ENCODE data around the gene IP6K3. TPM values are rescaled to one million over a fixed set of nuclear protein-coding genes. Genes with fewer than 3 reads are reported as not detected.

Gene IP6K3
- total RNA-seq, 1 donor from 2014 or later: not detected

DNA sequence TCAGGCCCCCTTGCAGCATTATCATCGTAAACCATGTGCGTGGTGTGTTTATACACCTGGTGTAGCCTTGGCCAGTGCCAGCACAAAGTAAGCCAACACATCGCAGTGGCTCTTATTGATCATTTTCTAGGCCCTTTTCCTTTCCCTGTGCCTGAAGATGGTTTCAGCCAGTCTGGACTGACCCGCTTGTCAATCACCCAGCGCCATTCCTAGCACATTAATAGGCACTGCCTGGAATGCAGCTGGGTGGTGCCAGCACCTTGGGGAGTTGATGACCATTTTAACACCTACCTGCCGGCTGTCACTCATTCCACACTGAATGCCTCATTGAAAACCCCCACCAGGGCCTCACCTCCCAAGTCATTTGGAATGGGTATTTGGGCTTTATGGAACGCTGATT lies 30.3 kb downstream of the IP6K3 start:
- DNase-seq (ENCODE audit: low spot score in 2 of 2): no peak
- TF ChIP-seq, protein P1, sequence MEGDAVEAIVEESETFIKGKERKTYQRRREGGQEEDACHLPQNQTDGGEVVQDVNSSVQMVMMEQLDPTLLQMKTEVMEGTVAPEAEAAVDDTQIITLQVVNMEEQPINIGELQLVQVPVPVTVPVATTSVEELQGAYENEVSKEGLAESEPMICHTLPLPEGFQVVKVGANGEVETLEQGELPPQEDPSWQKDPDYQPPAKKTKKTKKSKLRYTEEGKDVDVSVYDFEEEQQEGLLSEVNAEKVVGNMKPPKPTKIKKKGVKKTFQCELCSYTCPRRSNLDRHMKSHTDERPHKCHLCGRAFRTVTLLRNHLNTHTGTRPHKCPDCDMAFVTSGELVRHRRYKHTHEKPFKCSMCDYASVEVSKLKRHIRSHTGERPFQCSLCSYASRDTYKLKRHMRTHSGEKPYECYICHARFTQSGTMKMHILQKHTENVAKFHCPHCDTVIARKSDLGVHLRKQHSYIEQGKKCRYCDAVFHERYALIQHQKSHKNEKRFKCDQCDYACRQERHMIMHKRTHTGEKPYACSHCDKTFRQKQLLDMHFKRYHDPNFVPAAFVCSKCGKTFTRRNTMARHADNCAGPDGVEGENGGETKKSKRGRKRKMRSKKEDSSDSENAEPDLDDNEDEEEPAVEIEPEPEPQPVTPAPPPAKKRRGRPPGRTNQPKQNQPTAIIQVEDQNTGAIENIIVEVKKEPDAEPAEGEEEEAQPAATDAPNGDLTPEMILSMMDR (IDR thresholded peaks at IDR 0.05): no peak
- intact Hi-C loops (cut with DNase I): no loop called here
- Histone ChIP-seq H3K27ac (no peak overlapping the region), H3K36me3 (no peaks in the 10 kb centered on the region), H3K9me3 (no peaks in the 10 kb centered on the region), H3K27me3 (no peaks in the 10 kb centered on the region), H3K4me3 (no peak overlapping the region), H3K4me1 (peaks cover 0 to 6% of the 10 kb centered on the region in 2 donors)

DNA sequence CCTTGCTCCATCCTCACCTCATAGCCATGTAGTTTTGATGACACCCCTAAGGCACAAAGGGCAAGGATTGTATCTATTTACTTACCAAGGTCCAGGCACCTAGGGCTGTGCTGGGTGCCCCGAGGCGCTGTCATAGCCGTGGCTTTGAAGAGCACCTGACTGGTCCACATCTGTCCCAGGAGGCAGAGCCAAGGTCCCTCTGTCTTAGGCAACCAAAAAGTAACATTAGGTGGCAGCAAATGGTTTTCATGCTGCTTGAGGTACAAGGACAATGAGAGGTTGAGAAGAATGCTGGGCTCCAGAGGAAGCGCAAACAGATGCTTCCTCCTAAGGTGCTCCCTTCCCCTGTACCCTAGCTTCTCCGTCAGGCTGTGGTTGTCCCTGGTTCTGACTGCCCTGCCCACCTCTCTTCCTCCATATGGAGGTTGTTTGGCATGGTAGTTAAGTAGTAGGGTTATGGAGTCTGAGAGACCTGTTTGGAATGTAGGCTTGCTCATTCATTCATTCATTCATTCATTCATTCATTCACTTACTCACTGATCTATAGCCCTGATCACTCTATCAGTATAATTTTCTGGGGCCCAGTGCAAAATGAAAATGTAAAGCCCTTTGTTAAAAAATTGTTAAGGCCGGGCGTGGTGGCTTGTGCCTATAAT lies 32.2 kb downstream of the IP6K3 start:
- Histone ChIP-seq H3K4me1 (peaks cover 6 to 12% of the 10 kb centered on the region in 2 donors), H3K36me3 (no peaks in the 10 kb centered on the region), H3K4me3 (no peak overlapping the region), H3K27ac (no peak overlapping the region), H3K27me3 (no peaks in the 10 kb centered on the region), H3K9me3 (no peaks in the 10 kb centered on the region)
- TF ChIP-seq, protein P1 (IDR thresholded peaks at IDR 0.05): no peak
- intact Hi-C loops (cut with DNase I): no loop called here
- no peak for DNase-seq (ENCODE audit: low spot score in 2 of 2)

DNA sequence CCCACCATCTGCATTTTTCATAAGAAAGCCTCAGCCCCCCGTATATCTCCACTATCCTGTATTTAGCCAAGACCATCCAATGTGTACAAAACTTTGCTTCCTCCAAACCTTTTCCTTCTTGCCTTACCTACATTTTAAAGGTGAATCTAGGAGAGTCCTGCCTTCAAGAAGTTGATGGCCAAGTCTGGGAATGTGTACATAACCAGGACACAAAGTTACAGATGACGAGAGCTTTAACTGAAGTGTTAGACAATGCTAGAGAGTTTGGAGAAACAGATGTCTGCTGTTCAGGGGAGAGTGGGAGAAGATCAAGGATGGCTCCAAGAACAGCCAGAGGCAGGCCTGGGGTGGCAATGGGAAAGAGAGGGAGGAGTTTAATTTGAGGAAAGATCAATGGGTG lies 32.9 kb downstream of the IP6K3 start:
- Histone ChIP-seq H3K27ac (no peak overlapping the region), H3K36me3 (peaks cover 0 to 4% of the 10 kb centered on the region in 2 donors), H3K4me1 (peaks cover 6 to 12% of the 10 kb centered on the region in 2 donors), H3K9me3 (no peaks in the 10 kb centered on the region), H3K27me3 (no peaks in the 10 kb centered on the region), H3K4me3 (no peak overlapping the region)
- no peak for DNase-seq (ENCODE audit: low spot score in 2 of 2)
- intact Hi-C loops (cut with DNase I): no loop called here
- TF ChIP-seq, protein P1 (IDR thresholded peaks at IDR 0.05): no peak

DNA sequence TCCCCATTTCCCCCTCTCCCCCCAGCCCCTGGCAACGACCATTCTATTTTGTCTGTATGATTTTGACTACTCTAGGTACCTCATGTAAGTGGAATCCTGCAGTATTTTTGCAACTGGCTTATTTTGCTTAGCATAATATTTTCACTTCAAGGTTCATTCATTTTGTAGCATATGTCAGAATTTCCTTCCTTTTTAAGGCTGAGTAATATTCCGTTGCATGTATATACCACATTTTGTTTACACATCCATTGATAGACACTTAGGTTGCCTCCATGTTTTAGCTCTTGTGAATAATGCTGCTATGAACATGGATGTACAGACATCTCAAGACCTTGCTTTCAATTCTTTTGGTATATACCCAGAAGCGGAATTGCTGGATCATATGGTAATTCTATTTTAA lies 33.8 kb downstream of the IP6K3 start:
- intact Hi-C loops (cut with DNase I): no loop called here
- Histone ChIP-seq H3K4me1 (peaks cover 6 to 12% of the 10 kb centered on the region in 2 donors), H3K4me3 (no peak overlapping the region), H3K9me3 (no peaks in the 10 kb centered on the region), H3K27ac (no peak overlapping the region), H3K27me3 (no peaks in the 10 kb centered on the region), H3K36me3 (peaks cover 0 to 5% of the 10 kb centered on the region in 2 donors)
- no peak for DNase-seq (ENCODE audit: low spot score in 2 of 2)
- TF ChIP-seq, protein P1 (IDR thresholded peaks at IDR 0.05): no peak

DNA sequence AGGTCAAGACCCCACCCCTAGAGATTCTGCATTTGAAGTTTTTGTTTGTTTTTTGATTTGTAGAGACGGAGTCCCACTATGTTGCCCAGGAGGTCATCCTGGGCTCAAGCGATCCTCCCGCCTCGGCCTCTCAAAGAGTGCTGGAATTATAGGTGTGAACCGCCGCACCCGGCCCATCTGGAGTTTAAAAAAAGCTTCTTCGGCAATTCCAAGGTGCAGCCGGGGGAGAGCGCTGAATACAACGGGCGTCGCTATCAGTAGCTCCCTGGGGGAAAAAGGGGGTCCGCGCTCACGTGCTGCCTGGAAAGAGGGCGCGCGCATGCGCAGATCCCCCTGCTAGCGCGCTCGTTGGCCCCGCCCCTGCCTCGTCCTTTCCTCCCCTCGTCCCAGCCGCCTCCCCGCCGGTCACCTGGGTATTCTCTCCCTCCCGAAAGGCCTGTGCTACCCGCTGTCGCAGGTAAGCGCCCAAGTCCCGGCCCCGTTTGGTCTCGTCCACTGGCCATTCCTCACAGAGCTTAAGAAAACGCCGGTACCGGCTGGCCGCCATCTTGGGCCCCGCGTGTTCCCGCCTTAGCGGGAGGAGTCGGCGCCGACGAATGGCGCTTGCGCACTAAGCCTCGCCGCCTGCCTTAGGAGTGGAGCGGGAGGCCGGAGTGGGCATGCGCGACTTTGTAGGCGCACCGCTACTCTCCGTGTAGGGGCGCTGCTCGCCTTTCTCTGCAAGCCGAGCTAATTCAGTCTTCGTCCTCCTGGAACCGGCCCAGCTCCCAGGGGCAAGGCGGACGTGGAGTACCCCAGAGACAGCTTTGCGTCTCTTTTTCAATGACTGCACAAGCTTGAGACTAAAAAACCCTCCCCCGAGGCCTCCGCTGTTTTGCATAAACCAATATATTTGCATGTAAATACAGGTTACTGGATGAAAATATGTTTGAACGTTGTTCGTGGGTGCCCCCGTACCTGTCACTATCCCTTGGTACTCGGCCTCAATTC lies 35.3 kb downstream of the IP6K3 start, which contains the start of gene UQCC2:
UQCC2 (minus strand) TSS at position 561 of the 990 bp plus-strand sequence; CDS start at position 547, 14 bp downstream.
- Histone ChIP-seq H3K9me3 (no peaks in the 10 kb centered on the region), H3K4me3 (peak within 1 kb of the TSS; percentile 79 to 86), H3K27me3 (no peaks in the 10 kb centered on the region), H3K27ac (peak within 1 kb of the TSS; percentile 81 to 93), H3K36me3 (peaks cover 0 to 5% of the 10 kb centered on the region in 2 donors), H3K4me1 (peaks cover 6 to 9% of the 10 kb centered on the region in 2 donors)
- DNase-seq (ENCODE audit: low spot score in 2 of 2): peak; percentile 80 to 97
- intact Hi-C loops (cut with DNase I): loop anchor here (1.0 kb wide), 2 partner anchors 78 to 257 kb away; partner anchors contain the start of genes LEMD2 and ZBTB9
- TF ChIP-seq, protein P1 (IDR thresholded peaks at IDR 0.05): peak; percentile 52 to 73 (median 59)
